HCT116 (cell line): Measurements from ENCODE around the gene MSTN. TPM values are rescaled to one million over a fixed set of nuclear protein-coding genes. Genes with fewer than 3 reads are reported as not detected.

ENCODE experiments used
- ATAC-seq: fragments of 200-7000 bp; cut with Tn5 transposase; 2 replicates; pipeline ENCODE4 v1.9.1; 2020; ENCODE audit warnings: mild to moderate bottlenecking, moderate library complexity
- BruUV-seq: library from RNA; stranded (reverse); fragments of 400-500 nt; replicated peaks from 2 replicates; lab custom pipeline; 2021; lab: Mats Ljungman, UMichigan
- CTCF ChIA-PET: fragments of 300-600 bp; sonication (Branson Sonifier 250); formaldehyde crosslinking; loops from one replicate; lab custom pipeline; 2021; ENCODE audit warnings: antibody characterized with exemption; lab: Charles Lee
- POLR2A ChIA-PET: fragments of 300-600, 350-600 bp; sonication (Branson Sonifier 250); formaldehyde crosslinking; loops from one replicate; lab custom pipeline; 2021; ENCODE audit warnings: antibody characterized with exemption; lab: Charles Lee
- RAD21 ChIA-PET, 2 experiments: fragments of 300-600 bp; sonication (Branson Sonifier 250); formaldehyde crosslinking; loops; one replicate each; lab custom pipeline; 2023; ENCODE audit warnings: low total read pairs in 2 of 2; ENCODE audit not compliant: uncharacterized antibody in 2 of 2, unreplicated experiment in 2 of 2, low non-redundant PET in 1 of 2; lab: Charles Lee
- DNase-seq: peaks from one replicate; pipeline ENCODE4 v3.0.0-alpha.2; 2010; ENCODE audit warnings: low read depth, low spot score
- H2AFZ ChIP-seq: fragments of 200-600 bp; shearing (Covaris generic), sonication (generic); 2 replicates; pipeline ENCODE4 v1.6.1; 2017; ENCODE audit warnings: low read depth, mixed run types, mixed read lengths, antibody characterized with exemption, low read length; ENCODE audit not compliant: poor library complexity, severe bottlenecking
- H3K27ac ChIP-seq: 2 replicates; pipeline ENCODE4 v1.5.1; 2012; ENCODE audit warnings: low read depth, low read length
- H3K27me3 ChIP-seq: fragments of 200-600 bp; sonication (generic); 2 replicates; pipeline ENCODE4 v1.6.1; 2016; ENCODE audit warnings: mixed run types, low read length, mixed read lengths; ENCODE audit not compliant: insufficient read depth
- H3K36me3 ChIP-seq, 2 experiments: fragments of 200-500 bp in 1 of 2; fragments of 200-600 bp in 1 of 2; sonication (Bioruptor generic) in 1 of 2; sonication (generic) in 1 of 2; 2 replicates each; pipeline versions ENCODE4 v1.5.1 to v1.6.1; 2014 to 2016; ENCODE audit warnings: low read length in 2 of 2, inconsistent platforms in 1 of 2, mixed read lengths in 1 of 2, mixed run types in 1 of 2; ENCODE audit not compliant: insufficient read depth in 2 of 2, control insufficient read depth in 1 of 2
- H3K4me1 ChIP-seq, 2 experiments: fragments of 200-600 bp in 1 of 2; sonication (generic) in 1 of 2; 2 replicates each; pipeline versions ENCODE4 v1.5.1 to v1.6.1; 2012 to 2017; ENCODE audit warnings: low read length in 2 of 2, inconsistent platforms in 1 of 2, mild to moderate bottlenecking in 1 of 2, mixed read lengths in 1 of 2, mixed run types in 1 of 2, moderate library complexity in 1 of 2; ENCODE audit not compliant: insufficient read depth in 2 of 2, control insufficient read depth in 1 of 2
- H3K4me2 ChIP-seq: fragments of 200-600 bp; sonication (generic); 2 replicates; pipeline ENCODE4 v1.6.1; 2017; ENCODE audit warnings: mixed run types, low read length, mixed read lengths
- H3K4me3 ChIP-seq, 2 experiments: fragments of 200-600 bp in 1 of 2; sonication (generic) in 1 of 2; replicated peaks in 1 of 2; 2 replicates each; pipeline ENCODE4 v1.5.1; 2011 to 2016; ENCODE audit warnings: low read length in 2 of 2, control low read depth in 1 of 2, low read depth in 1 of 2, mild to moderate bottlenecking in 1 of 2, mixed read lengths in 1 of 2, mixed run types in 1 of 2
- H3K79me2 ChIP-seq: fragments of 200-600 bp; sonication (generic); 2 replicates; pipeline ENCODE4 v1.6.1; 2017; ENCODE audit warnings: mild to moderate bottlenecking, mixed run types, low read length, moderate library complexity, mixed read lengths; ENCODE audit not compliant: insufficient read depth
- H3K9ac ChIP-seq: fragments of 200-600 bp; sonication (generic); 2 replicates; pipeline ENCODE4 v1.6.1; 2016; ENCODE audit warnings: low read length, mixed read lengths
- H3K9me2 ChIP-seq: fragments of 200-600 bp; sonication (generic), shearing (Covaris generic); 2 replicates; pipeline ENCODE4 v1.6.1; 2017; ENCODE audit warnings: mixed run types, mild to moderate bottlenecking, moderate library complexity; ENCODE audit not compliant: insufficient read depth
- H3K9me3 ChIP-seq, 2 experiments: fragments of 200-500 bp in 1 of 2; fragments of 200-600 bp in 1 of 2; sonication (Bioruptor generic) in 1 of 2; sonication (generic) in 1 of 2; 2 replicates each; pipeline ENCODE4 v1.6.1; 2014 to 2017; ENCODE audit warnings: low read length in 2 of 2, mixed read lengths in 2 of 2, inconsistent platforms in 1 of 2, low read depth in 1 of 2, mild to moderate bottlenecking in 1 of 2, mixed run types in 1 of 2, moderate library complexity in 1 of 2; ENCODE audit not compliant: control insufficient read depth in 1 of 2, insufficient read depth in 1 of 2
- H4K20me1 ChIP-seq: fragments of 200-600 bp; sonication (generic), shearing (Covaris generic); 2 replicates; pipeline ENCODE4 v1.6.1; 2017; ENCODE audit warnings: mixed run types, mild to moderate bottlenecking, moderate library complexity; ENCODE audit not compliant: insufficient read depth
- CBX3 ChIP-seq: IDR thresholded peaks from 2 replicates; pipeline ENCODE4 v1.6.1; 2012; ENCODE audit warnings: low read depth
- EGR1 ChIP-seq: IDR thresholded peaks from 2 replicates; pipeline ENCODE4 v1.6.1; 2012; ENCODE audit warnings: low read depth
- ELF1 ChIP-seq: IDR thresholded peaks from 2 replicates; pipeline ENCODE4 v1.6.1; 2012; ENCODE audit warnings: low read depth, borderline replicate concordance
- EZH2phosphoT487 ChIP-seq: fragments of 200-600 bp; IDR thresholded peaks from 2 replicates; pipeline ENCODE4 v1.6.1; 2018; ENCODE audit warnings: antibody characterized with exemption, borderline replicate concordance
- FOSL1 ChIP-seq: IDR thresholded peaks from 2 replicates; pipeline ENCODE4 v1.6.1; 2012; ENCODE audit warnings: low read depth
- JUND ChIP-seq: IDR thresholded peaks from 2 replicates; pipeline ENCODE4 v1.6.1; 2012
- POLR2AphosphoS5 ChIP-seq: IDR thresholded peaks from 2 replicates; pipeline ENCODE4 v1.6.1; 2011; ENCODE audit warnings: mild to moderate bottlenecking, low read depth, low read length, moderate library complexity
- RAD21 ChIP-seq: IDR thresholded peaks from 2 replicates; pipeline ENCODE4 v1.6.1; 2012; ENCODE audit warnings: low read depth, mild to moderate bottlenecking
- SIN3A ChIP-seq: IDR thresholded peaks from 2 replicates; pipeline ENCODE4 v1.6.1; 2012; ENCODE audit warnings: low read depth
- SP1 ChIP-seq: IDR thresholded peaks from 2 replicates; pipeline ENCODE4 v1.6.1; 2012; ENCODE audit warnings: low read depth
- TCF7L2 ChIP-seq: IDR thresholded peaks from 2 replicates; pipeline ENCODE4 v1.7.0; 2011; ENCODE audit warnings: borderline replicate concordance, inconsistent platforms; ENCODE audit not compliant: insufficient read depth, insufficient read length; ENCODE audit errors: extremely low read depth
- ZFX ChIP-seq: fragments of 450-650 bp; IDR thresholded peaks from 2 replicates; pipeline ENCODE4 v1.6.1; 2017
- ZNF274 ChIP-seq: fragments of 200-500 bp; sonication (Bioruptor generic); IDR thresholded peaks from 2 replicates; pipeline ENCODE4 v1.6.1; 2014; ENCODE audit warnings: mild to moderate bottlenecking, low read depth, low read length, inconsistent platforms
- intact Hi-C: fragments of 100-400 bp; cut with micrococcal nuclease; formaldehyde crosslinking; loops from 2 replicates; pipeline ENCODE4 v1.10.0; 2022
- total RNA-seq: library from RNA; stranded (reverse); gene quantifications from one replicate; pipeline ENCODE4 v1.2.1, GENCODE V29; 2021; ENCODE audit not compliant: unreplicated experiment
- TF ChIP-seq, protein P1 (sequence below): IDR thresholded peaks from 2 replicates; pipeline ENCODE4 v1.6.1; 2012
- TF ChIP-seq, protein P2 (sequence below): IDR thresholded peaks from 2 replicates; pipeline ENCODE4 v1.6.1; 2011; ENCODE audit warnings: mild to moderate bottlenecking, low read length, moderate library complexity; ENCODE audit not compliant: insufficient replicate concordance; ENCODE audit errors: extremely low read depth
- TF ChIP-seq, protein P3 (sequence below), 3 experiments: fragments of 200-600 bp in 1 of 3; sonication (generic) in 1 of 3; IDR thresholded peaks in 2 of 3; conservative IDR thresholded peaks in 1 of 3; 2 replicates each; pipeline ENCODE4 v1.5.1; 2012 to 2017; ENCODE audit warnings: low read depth in 2 of 3, low read length in 2 of 3, antibody characterized with exemption in 1 of 3, borderline replicate concordance in 1 of 3, control low read depth in 1 of 3, mild to moderate bottlenecking in 1 of 3, mixed read lengths in 1 of 3, mixed run types in 1 of 3, moderate library complexity in 1 of 3; ENCODE audit not compliant: insufficient read depth in 1 of 3

The MSTN gene
- total RNA-seq, 1 experiment from 2014 or later, result 0.12 TPM

- Histone ChIP-seq H3K9ac (no peak overlapping the region), H3K79me2 (no peaks in the 10 kb centered on the region), H3K27ac (no peak overlapping the region), H3K4me1 (no peaks in the 10 kb centered on the region), H3K4me3 (no peak overlapping the region), H3K9me2 (no peaks in the 10 kb centered on the region), H2AFZ (no peak overlapping the region), H3K4me2 (no peak overlapping the region), H3K27me3 (no peaks in the 10 kb centered on the region), H4K20me1 (no peaks in the 10 kb centered on the region), H3K9me3 (no peaks in the 10 kb centered on the region), H3K36me3 (no peaks in the 10 kb centered on the region)
- RAD21 ChIA-PET, result no interaction called here
- POLR2A ChIA-PET, result no interaction called here
- DNase-seq, result no peak
- no peak for ATAC-seq
- BruUV-seq, result no TSS peak
- intact Hi-C loops, result no loop called here
- CTCF ChIA-PET, result no interaction called here
- TF ChIP-seq, protein P1, sequence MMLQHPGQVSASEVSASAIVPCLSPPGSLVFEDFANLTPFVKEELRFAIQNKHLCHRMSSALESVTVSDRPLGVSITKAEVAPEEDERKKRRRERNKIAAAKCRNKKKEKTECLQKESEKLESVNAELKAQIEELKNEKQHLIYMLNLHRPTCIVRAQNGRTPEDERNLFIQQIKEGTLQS, result no peak
- TF ChIP-seq, protein P2, sequence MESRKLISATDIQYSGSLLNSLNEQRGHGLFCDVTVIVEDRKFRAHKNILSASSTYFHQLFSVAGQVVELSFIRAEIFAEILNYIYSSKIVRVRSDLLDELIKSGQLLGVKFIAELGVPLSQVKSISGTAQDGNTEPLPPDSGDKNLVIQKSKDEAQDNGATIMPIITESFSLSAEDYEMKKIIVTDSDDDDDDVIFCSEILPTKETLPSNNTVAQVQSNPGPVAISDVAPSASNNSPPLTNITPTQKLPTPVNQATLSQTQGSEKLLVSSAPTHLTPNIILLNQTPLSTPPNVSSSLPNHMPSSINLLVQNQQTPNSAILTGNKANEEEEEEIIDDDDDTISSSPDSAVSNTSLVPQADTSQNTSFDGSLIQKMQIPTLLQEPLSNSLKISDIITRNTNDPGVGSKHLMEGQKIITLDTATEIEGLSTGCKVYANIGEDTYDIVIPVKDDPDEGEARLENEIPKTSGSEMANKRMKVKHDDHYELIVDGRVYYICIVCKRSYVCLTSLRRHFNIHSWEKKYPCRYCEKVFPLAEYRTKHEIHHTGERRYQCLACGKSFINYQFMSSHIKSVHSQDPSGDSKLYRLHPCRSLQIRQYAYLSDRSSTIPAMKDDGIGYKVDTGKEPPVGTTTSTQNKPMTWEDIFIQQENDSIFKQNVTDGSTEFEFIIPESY, result no peak
- TF ChIP-seq SP1, result no peak
- no peak for TF ChIP-seq ELF1
- TF ChIP-seq RAD21, result no peak
These were observed 31.3 kb upstream of the MSTN start for GRCh38 chr2:190093793-190094192.

- Histone ChIP-seq H3K4me2 (no peak overlapping the region), H4K20me1 (no peaks in the 10 kb centered on the region), H3K4me3 (no peak overlapping the region), H3K36me3 (no peaks in the 10 kb centered on the region), H3K27me3 (no peaks in the 10 kb centered on the region), H3K9me3 (no peaks in the 10 kb centered on the region), H3K9ac (no peak overlapping the region), H3K9me2 (no peaks in the 10 kb centered on the region), H3K27ac (no peak overlapping the region), H3K4me1 (no peaks in the 10 kb centered on the region), H2AFZ (no peak overlapping the region), H3K79me2 (no peaks in the 10 kb centered on the region)
- intact Hi-C loops, result no loop called here
- BruUV-seq, result no TSS peak
- ChIA-PET RAD21 (no interaction called here), POLR2A (no interaction called here), CTCF (no interaction called here)
- TF ChIP-seq CBX3 (no peak), ZFX (no peak), EGR1 (no peak), SP1 (no peak), ELF1 (no peak), FOSL1 (no peak), TCF7L2 (no peak), RAD21 (no peak), ZNF274 (no peak), POLR2AphosphoS5 (no peak), SIN3A (no peak), EZH2phosphoT487 (no peak), JUND (no peak)
- TF ChIP-seq, protein P3, sequence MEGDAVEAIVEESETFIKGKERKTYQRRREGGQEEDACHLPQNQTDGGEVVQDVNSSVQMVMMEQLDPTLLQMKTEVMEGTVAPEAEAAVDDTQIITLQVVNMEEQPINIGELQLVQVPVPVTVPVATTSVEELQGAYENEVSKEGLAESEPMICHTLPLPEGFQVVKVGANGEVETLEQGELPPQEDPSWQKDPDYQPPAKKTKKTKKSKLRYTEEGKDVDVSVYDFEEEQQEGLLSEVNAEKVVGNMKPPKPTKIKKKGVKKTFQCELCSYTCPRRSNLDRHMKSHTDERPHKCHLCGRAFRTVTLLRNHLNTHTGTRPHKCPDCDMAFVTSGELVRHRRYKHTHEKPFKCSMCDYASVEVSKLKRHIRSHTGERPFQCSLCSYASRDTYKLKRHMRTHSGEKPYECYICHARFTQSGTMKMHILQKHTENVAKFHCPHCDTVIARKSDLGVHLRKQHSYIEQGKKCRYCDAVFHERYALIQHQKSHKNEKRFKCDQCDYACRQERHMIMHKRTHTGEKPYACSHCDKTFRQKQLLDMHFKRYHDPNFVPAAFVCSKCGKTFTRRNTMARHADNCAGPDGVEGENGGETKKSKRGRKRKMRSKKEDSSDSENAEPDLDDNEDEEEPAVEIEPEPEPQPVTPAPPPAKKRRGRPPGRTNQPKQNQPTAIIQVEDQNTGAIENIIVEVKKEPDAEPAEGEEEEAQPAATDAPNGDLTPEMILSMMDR (IDR thresholded peaks at IDR 0.05 in 2 of 3, conservative IDR thresholded peaks at IDR 0.05 in 1 of 3; ENCODE audit: borderline replicate concordance in 1 of 3, insufficient read depth in 1 of 3, low read depth in 2 of 3, low read length in 2 of 3), result no peak
- TF ChIP-seq, protein P1, result no peak
- ATAC-seq (no peak), DNase-seq (no peak)
These were observed 27.6 kb upstream of the MSTN start for GRCh38 chr2:190090148-190090547.
